Muscle of leg (tissue), 16 donors: ENCODE results near the gene LAMTOR5. TPM values are rescaled to one million over a fixed set of nuclear protein-coding genes. Genes with fewer than 3 reads are reported as not detected.
A peak's percentile ranks its signal among the peaks of the same experiment; 100 is the strongest.

ENCODE experiments used
- DNase-seq: peaks from one replicate; pipeline ENCODE4 v3.0.0; 2013
- H3K27ac ChIP-seq: one replicate; pipeline ENCODE4 v1.5.1; 2013; ENCODE audit warnings: mild to moderate bottlenecking, low read length, control low read depth
- H3K27me3 ChIP-seq: one replicate; pipeline ENCODE4 v1.6.1; 2013; ENCODE audit warnings: low read length; ENCODE audit not compliant: control insufficient read depth, insufficient read depth
- H3K36me3 ChIP-seq: one replicate; pipeline ENCODE4 v1.6.1; 2013; ENCODE audit warnings: low read length; ENCODE audit not compliant: control insufficient read depth, insufficient read depth
- H3K4me1 ChIP-seq: one replicate; pipeline ENCODE4 v1.6.1; 2013; ENCODE audit warnings: low read length; ENCODE audit not compliant: control insufficient read depth, insufficient read depth
- H3K4me3 ChIP-seq: one replicate; pipeline ENCODE4 v1.5.1; 2013; ENCODE audit warnings: low read length, control low read depth
- H3K9me3 ChIP-seq: replicated peaks from 2 replicates; pipeline ENCODE4 v1.6.1; 2013; ENCODE audit warnings: low read depth, low read length; ENCODE audit not compliant: control insufficient read depth
- WGBS: methylation state at CpG from one replicate; pipeline ENCODE4 v1.1.5; 2013; ENCODE audit warnings: missing lambda C conversion rate; ENCODE audit not compliant: insufficient coverage; 5-methylcytosine and 5-hydroxymethylcytosine counted together
- long read RNA-seq, 11 donors: transcript quantifications; one replicate each; lab custom pipeline, GENCODE V29; 2026
- polyA plus RNA-seq, 8 donors: library from polyadenylated mRNA; unstranded; fragments of 120-200 nt; gene quantifications; one replicate each; pipeline versions ENCODE4 v1.2.1 to v1.2.3, GENCODE V29; 2013; ENCODE audit warnings: inconsistent platforms in 1 of 8, low replicate concordance in 1 of 8; ENCODE audit not compliant: insufficient read length in 8 of 8, insufficient read depth in 1 of 8
- total RNA-seq: library from RNA; stranded (reverse); fragments of 120-200 nt; gene quantifications from one replicate; pipeline ENCODE4 v1.2.4, GENCODE V29; 2013

LAMTOR5 gene
- total RNA-seq (100 TPM), polyA plus RNA-seq (100 to 1,000 TPM; 108 to 129 (median 118) TPM)
- long read RNA-seq, donor 1, transcript LAMTOR5-206 (4 exons, 634 nt), result major isoform, 39 of 72 reads
- long read RNA-seq, donor 1, partial matches to known transcripts, result 28 of 72 reads
- long read RNA-seq, donor 1, other reads (novel, unspliced or antisense), result 0 of 72 reads
- long read RNA-seq, donor 2, transcript LAMTOR5-206 (4 exons, 634 nt), result major isoform, 19 of 28 reads
- long read RNA-seq, donor 2, partial matches to known transcripts, result 6 of 28 reads
- long read RNA-seq, donor 2, other reads (novel, unspliced or antisense), result 0 of 28 reads
- long read RNA-seq, donor 3, transcript LAMTOR5-206 (4 exons, 634 nt), result major isoform, 103 of 151 reads
- long read RNA-seq, donor 3, transcript LAMTOR5-202 (3 exons, 1,830 nt), result minor isoform, 5 of 151 reads
- long read RNA-seq, donor 3, partial matches to known transcripts, result 40 of 151 reads
- long read RNA-seq, donor 3, other reads (novel, unspliced or antisense), result 0 of 151 reads
- long read RNA-seq, donor 4, transcript LAMTOR5-206 (4 exons, 634 nt), result major isoform, 90 of 111 reads
- long read RNA-seq, donor 4, transcript LAMTOR5-202 (3 exons, 1,830 nt), result minor isoform, 6 of 111 reads
- long read RNA-seq, donor 4, partial matches to known transcripts, result 12 of 111 reads
- long read RNA-seq, donor 4, other reads (novel, unspliced or antisense), result 0 of 111 reads
- long read RNA-seq, donor 5, transcript LAMTOR5-205 (3 exons, 569 nt), result minor isoform, 7 of 420 reads
- long read RNA-seq, donor 5, transcript LAMTOR5-206 (4 exons, 634 nt), result major isoform, 261 of 420 reads
- long read RNA-seq, donor 5, partial matches to known transcripts, result 142 of 420 reads
- long read RNA-seq, donor 5, other reads (novel, unspliced or antisense), result 0 of 420 reads
- long read RNA-seq, donor 6, transcript LAMTOR5-206 (4 exons, 634 nt), result major isoform, 219 of 339 reads
- long read RNA-seq, donor 6, transcript LAMTOR5-202 (3 exons, 1,830 nt), result minor isoform, 9 of 339 reads
- long read RNA-seq, donor 6, transcript LAMTOR5-203 (4 exons, 1,154 nt), result minor isoform, 5 of 339 reads
- long read RNA-seq, donor 6, partial matches to known transcripts, result 99 of 339 reads
- long read RNA-seq, donor 6, other reads (novel, unspliced or antisense), result 0 of 339 reads
- long read RNA-seq, donor 7, transcript LAMTOR5-206 (4 exons, 634 nt), result major isoform, 160 of 264 reads
- long read RNA-seq, donor 7, transcript LAMTOR5-202 (3 exons, 1,830 nt), result minor isoform, 6 of 264 reads
- long read RNA-seq, donor 7, partial matches to known transcripts, result 92 of 264 reads
- long read RNA-seq, donor 7, other reads (novel, unspliced or antisense), result 0 of 264 reads
- long read RNA-seq, donor 8, transcript LAMTOR5-202 (3 exons, 1,830 nt), result minor isoform, 5 of 167 reads
- long read RNA-seq, donor 8, transcript LAMTOR5-206 (4 exons, 634 nt), result major isoform, 109 of 167 reads
- long read RNA-seq, donor 8, partial matches to known transcripts, result 45 of 167 reads
- long read RNA-seq, donor 8, other reads (novel, unspliced or antisense), result 0 of 167 reads
- long read RNA-seq, donor 9, transcript LAMTOR5-205 (3 exons, 569 nt), result minor isoform, 5 of 184 reads
- long read RNA-seq, donor 9, transcript LAMTOR5-206 (4 exons, 634 nt), result major isoform, 107 of 184 reads
- long read RNA-seq, donor 9, partial matches to known transcripts, result 65 of 184 reads
- long read RNA-seq, donor 9, other reads (novel, unspliced or antisense), result 0 of 184 reads
- long read RNA-seq, donor 10, transcript LAMTOR5-206 (4 exons, 634 nt), result major isoform, 157 of 260 reads
- long read RNA-seq, donor 10, transcript LAMTOR5-202 (3 exons, 1,830 nt), result minor isoform, 11 of 260 reads
- long read RNA-seq, donor 10, partial matches to known transcripts, result 86 of 260 reads
- long read RNA-seq, donor 10, other reads (novel, unspliced or antisense), result 0 of 260 reads
- long read RNA-seq, donor 11, transcript LAMTOR5-206 (4 exons, 634 nt), result major isoform, 140 of 214 reads
- long read RNA-seq, donor 11, transcript LAMTOR5-202 (3 exons, 1,830 nt), result minor isoform, 10 of 214 reads
- long read RNA-seq, donor 11, partial matches to known transcripts, result 59 of 214 reads
- long read RNA-seq, donor 11, other reads (novel, unspliced or antisense), result 0 of 214 reads

DNA sequence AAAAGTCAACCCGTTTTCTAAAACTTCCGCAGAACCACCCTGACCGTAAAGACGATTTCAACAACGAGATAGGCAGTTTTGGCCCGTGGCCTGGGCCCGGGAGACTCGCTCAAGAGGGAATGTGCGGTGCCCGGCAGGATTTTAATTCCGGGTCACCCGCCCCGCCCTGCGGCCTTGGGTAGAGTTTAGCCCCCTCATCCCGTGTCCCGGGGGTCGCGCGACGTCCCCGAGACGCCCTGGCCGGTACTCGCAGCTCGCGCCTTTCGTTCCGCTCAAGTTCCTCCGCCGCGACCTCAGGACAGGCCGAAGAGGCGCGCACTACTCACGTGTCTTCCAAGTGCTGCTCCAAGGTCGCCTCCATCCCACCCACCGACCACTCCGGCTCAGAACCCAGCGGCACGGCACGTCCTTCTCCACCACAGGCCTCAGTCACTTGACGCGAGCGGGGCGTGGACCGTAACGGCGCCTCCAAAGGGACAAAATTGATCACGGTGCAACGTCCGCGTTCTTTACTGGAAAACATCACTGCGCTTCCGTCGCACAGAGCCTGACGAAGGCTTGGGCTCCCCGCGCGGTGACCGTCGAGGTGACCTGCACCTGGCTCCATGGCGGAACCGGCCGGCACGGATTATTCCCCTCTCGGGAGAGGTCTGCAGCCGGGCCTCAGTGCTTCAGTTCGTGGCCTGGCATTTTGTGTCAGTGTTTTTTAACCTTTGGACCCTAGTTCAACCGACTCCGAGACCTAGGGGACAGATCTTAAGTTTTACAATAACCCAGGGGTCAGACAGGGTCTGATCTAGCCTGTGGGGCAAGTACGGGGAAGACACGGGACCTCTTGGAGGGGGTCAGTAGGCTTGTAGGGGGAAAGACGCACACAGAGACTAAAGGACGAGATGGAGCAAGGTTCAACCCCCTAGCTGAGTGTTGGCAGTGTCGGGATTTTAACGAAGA lies at the start of gene LAMTOR5:
LAMTOR5 (minus strand) TSS at position 435 of the 951 bp plus-strand sequence; CDS start at position 361, 74 bp downstream.
- 1% methylated on average over 76 of the region's 76 CpGs for WGBS
- peaks cover 5% of the 10 kb centered on the region for H3K4me1 ChIP-seq
- H3K4me3 ChIP-seq, result peak within 1 kb of the TSS; percentile 86
- no peaks in the 10 kb centered on the region for H3K27me3 ChIP-seq
- H3K36me3 ChIP-seq, result peaks cover 23% of the 10 kb centered on the region
- peak; percentile 98 for DNase-seq
- H3K27ac ChIP-seq, result peak within 1 kb of the TSS; percentile 93
- H3K9me3 ChIP-seq, result no peaks in the 10 kb centered on the region

DNA sequence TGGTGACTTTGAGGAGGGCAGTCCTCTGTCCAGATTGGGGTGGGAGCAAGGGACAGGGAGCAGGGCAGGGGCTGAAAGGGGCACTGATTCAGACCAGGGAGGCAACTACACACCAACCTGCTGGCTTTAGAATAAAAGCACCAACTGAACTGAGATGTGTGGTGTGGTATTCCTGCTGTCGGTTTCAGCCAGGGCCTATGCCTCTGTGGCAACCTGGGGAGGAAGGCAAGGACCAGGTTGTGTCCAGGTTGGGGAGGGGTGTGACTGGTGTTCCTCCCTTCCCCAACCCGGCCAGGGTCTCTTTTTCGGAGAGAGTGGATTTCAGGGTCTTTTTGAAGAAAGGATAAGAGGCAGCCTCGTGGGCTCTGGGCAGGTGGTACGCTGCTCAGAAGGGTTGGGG lies 49.7 kb upstream of the LAMTOR5 start:
- no peak for DNase-seq
- H3K4me1 ChIP-seq, result no peaks in the 10 kb centered on the region
- 54% methylated on average over 5 of the region's 5 CpGs for WGBS
- H3K27ac ChIP-seq, result no peak overlapping the region
- H3K27me3 ChIP-seq, result peaks cover 9% of the 10 kb centered on the region
- no peaks in the 10 kb centered on the region for H3K9me3 ChIP-seq
- H3K4me3 ChIP-seq, result no peak overlapping the region
- H3K36me3 ChIP-seq, result no peaks in the 10 kb centered on the region

DNA sequence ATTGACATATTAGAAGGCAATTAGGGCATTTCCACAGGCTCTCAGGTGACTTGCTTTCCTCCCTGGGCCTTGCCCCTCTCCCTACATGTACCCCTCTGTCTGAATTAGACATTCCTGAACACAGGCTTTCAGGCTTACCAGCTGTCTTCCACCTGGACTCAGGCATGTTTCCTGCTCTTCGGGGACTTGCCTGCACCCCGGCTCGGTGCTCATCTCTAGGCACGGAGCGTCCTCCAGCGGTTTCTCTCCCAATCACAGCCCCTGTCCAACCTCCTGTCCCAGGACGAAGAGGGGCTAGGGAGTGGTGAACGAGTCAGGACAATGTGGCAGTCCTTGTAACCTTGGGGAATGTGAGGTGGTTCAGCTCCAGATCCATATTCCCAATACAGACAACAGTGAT lies 47.7 kb upstream of the LAMTOR5 start:
- H3K27ac ChIP-seq, result no peak overlapping the region
- H3K36me3 ChIP-seq, result no peaks in the 10 kb centered on the region
- H3K4me1 ChIP-seq, result no peaks in the 10 kb centered on the region
- H3K27me3 ChIP-seq, result peaks cover 12% of the 10 kb centered on the region
- no peaks in the 10 kb centered on the region for H3K9me3 ChIP-seq
- WGBS, result no CpG with 5 or more reads among the region's 8 CpGs
- DNase-seq, result no peak
- no peak overlapping the region for H3K4me3 ChIP-seq

DNA sequence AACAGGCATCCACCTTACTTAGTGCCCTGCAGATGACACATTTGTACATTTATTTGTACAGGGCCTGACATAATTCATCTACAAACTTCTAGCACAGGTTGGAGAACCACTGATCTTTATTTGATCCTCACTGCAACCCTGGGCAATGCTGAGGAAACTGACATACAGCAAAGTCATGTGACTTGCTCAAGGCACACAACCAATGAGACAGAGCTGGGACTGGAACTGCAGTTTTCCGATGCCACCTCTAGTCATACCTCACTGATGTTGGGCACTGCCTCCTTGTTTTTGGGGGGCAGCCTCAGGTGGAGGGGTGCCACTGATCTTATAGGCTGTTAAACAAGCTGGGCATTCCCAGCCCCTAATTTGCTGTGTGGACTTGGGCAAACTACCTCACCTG lies 46.8 kb upstream of the LAMTOR5 start:
- 71% methylated on average over 1 of the region's 1 CpG for WGBS

DNA sequence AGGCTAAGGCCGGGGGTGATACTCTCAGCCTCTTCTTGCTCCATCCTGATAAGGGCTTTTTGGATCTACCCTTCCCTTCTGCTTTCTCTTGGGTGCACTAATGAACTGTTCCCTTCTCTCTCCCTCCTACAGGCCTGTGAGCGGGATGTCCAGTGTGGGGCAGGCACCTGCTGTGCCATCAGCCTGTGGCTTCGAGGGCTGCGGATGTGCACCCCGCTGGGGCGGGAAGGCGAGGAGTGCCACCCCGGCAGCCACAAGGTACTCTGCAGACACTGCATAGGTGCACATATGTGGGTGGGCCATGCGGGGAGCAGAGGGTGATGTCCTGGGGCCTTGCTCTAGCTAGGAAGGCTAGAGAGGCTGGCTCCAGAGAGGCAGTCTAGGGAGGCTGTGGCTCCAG lies 46.3 kb upstream of the LAMTOR5 start:
- Histone ChIP-seq H3K4me1 (no peaks in the 10 kb centered on the region), H3K9me3 (no peaks in the 10 kb centered on the region), H3K36me3 (no peaks in the 10 kb centered on the region), H3K4me3 (no peak overlapping the region), H3K27ac (no peak overlapping the region), H3K27me3 (peaks cover 16% of the 10 kb centered on the region)
- 90% methylated on average over 8 of the region's 9 CpGs for WGBS
- DNase-seq, result no peak

More for the DNA sequence above, 46.8 kb upstream of the LAMTOR5 start:
- Histone ChIP-seq H3K36me3 (no peaks in the 10 kb centered on the region), H3K4me3 (no peak overlapping the region), H3K27me3 (peaks cover 15% of the 10 kb centered on the region), H3K9me3 (no peaks in the 10 kb centered on the region), H3K27ac (no peak overlapping the region), H3K4me1 (no peaks in the 10 kb centered on the region)
- no peak for DNase-seq

DNA sequence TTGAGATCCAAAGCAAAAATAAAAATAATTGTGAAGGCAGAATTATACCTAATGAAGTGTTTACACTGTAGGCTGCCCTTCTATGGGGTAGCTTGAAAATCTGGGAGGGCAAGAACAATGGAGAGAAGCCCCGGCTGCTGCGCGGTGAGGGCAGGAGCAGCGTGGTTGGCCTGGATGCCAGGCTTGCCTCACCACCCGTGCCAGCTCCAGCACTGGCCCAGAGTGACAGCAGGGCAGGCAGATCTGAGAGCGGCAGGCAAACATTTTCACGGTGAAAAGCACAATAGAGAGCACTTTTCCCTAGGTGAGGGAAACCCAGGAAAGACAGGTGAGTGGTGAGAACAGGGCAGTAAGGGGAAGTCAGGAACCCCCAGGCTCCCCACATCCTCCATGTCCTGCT lies 44.8 kb upstream of the LAMTOR5 start:
- no peak for DNase-seq
- WGBS, result 63% methylated on average over 7 of the region's 7 CpGs
- Histone ChIP-seq H3K4me1 (no peaks in the 10 kb centered on the region), H3K27ac (no peak overlapping the region), H3K27me3 (peaks cover 19% of the 10 kb centered on the region), H3K4me3 (no peak overlapping the region), H3K9me3 (no peaks in the 10 kb centered on the region), H3K36me3 (no peaks in the 10 kb centered on the region)

DNA sequence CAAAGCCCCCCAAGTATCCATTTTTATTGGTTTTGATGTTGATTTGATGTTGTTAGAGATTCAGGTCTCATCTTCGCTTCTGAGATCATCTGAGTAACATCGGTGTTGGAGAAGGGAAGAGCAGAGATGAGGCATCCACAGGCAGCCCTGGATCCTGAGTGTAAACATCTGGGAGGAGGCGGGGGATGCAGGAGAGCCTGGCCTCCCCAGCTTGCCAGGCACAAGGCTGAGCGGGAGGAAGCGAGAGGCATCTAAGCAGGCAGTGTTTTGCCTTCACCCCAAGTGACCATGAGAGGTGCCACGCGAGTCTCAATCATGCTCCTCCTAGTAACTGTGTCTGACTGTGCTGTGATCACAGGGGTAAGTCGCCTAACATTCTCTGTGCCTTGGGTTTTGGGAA lies 43.4 kb upstream of the LAMTOR5 start, which contains the start of gene PROK1:
PROK1 (plus strand) TSS at position 221 of the 400 bp plus-strand sequence; CDS start at position 289, 68 bp downstream.
- 66% methylated on average over 6 of the region's 8 CpGs for WGBS
- DNase-seq, result no peak
- no peaks in the 10 kb centered on the region for H3K36me3 ChIP-seq
- no peaks in the 10 kb centered on the region for H3K4me1 ChIP-seq
- no peak within 1 kb of the TSS for H3K4me3 ChIP-seq
- H3K27ac ChIP-seq, result no peak within 1 kb of the TSS
- H3K9me3 ChIP-seq, result no peaks in the 10 kb centered on the region
- peaks cover 19% of the 10 kb centered on the region for H3K27me3 ChIP-seq
